Nephron (organoid): Measurements from ENCODE around the gene SGCA.

ENCODE experiments used
- H3K27ac Mint-ChIP-seq, 3 experiments: 2 replicates each; pipeline ENCODE4 v1.8.0; 2020; ENCODE audit warnings: mixed read lengths in 3 of 3, mild to moderate bottlenecking in 2 of 3, moderate library complexity in 1 of 3
- H3K27me3 Mint-ChIP-seq: 2 replicates; pipeline ENCODE4 v1.8.0; 2021; ENCODE audit warnings: low read depth, mild to moderate bottlenecking, moderate library complexity, mixed read lengths
- H3K36me3 Mint-ChIP-seq: 2 replicates; pipeline ENCODE4 v1.8.0; 2020; ENCODE audit warnings: low read depth, mixed read lengths
- H3K4me1 Mint-ChIP-seq: 2 replicates; pipeline ENCODE4 v1.8.0; 2020; ENCODE audit warnings: mixed read lengths
- H3K4me3 Mint-ChIP-seq, 3 experiments: 2 replicates each; pipeline ENCODE4 v1.8.0; 2020; ENCODE audit warnings: mild to moderate bottlenecking in 3 of 3, mixed read lengths in 3 of 3, moderate library complexity in 2 of 3
- H3K9me3 Mint-ChIP-seq: 2 replicates; pipeline ENCODE4 v1.8.0; 2020; ENCODE audit warnings: mixed read lengths
- TF ChIP-seq, protein P1 (sequence below), 3 experiments: fragments of 200-600 bp; sonication (generic); IDR thresholded peaks; one replicate each; pipeline ENCODE4 v1.5.0; 2021; ENCODE audit warnings: antibody characterized with exemption in 3 of 3; ENCODE audit not compliant: unreplicated experiment in 3 of 3

Gene SGCA

GRCh38 chr17:50147841-50148225 lies 18.0 kb upstream of the SGCA start:
- Mint-ChIP-seq H3K27me3 (peaks cover 4% of the 10 kb centered on the region), H3K4me3 (peak overlapping the region; percentile 85 to 88 (median 87)), H3K4me1 (peaks cover 36% of the 10 kb centered on the region), H3K9me3 (no peaks in the 10 kb centered on the region), H3K27ac (peak overlapping the region; percentile 42 to 73 (median 51)), H3K36me3 (peaks cover 23% of the 10 kb centered on the region)
- TF ChIP-seq, protein P1, sequence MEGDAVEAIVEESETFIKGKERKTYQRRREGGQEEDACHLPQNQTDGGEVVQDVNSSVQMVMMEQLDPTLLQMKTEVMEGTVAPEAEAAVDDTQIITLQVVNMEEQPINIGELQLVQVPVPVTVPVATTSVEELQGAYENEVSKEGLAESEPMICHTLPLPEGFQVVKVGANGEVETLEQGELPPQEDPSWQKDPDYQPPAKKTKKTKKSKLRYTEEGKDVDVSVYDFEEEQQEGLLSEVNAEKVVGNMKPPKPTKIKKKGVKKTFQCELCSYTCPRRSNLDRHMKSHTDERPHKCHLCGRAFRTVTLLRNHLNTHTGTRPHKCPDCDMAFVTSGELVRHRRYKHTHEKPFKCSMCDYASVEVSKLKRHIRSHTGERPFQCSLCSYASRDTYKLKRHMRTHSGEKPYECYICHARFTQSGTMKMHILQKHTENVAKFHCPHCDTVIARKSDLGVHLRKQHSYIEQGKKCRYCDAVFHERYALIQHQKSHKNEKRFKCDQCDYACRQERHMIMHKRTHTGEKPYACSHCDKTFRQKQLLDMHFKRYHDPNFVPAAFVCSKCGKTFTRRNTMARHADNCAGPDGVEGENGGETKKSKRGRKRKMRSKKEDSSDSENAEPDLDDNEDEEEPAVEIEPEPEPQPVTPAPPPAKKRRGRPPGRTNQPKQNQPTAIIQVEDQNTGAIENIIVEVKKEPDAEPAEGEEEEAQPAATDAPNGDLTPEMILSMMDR (IDR thresholded peaks at IDR 0.05; ENCODE audit: unreplicated experiment in 3 of 3): no peak

DNA sequence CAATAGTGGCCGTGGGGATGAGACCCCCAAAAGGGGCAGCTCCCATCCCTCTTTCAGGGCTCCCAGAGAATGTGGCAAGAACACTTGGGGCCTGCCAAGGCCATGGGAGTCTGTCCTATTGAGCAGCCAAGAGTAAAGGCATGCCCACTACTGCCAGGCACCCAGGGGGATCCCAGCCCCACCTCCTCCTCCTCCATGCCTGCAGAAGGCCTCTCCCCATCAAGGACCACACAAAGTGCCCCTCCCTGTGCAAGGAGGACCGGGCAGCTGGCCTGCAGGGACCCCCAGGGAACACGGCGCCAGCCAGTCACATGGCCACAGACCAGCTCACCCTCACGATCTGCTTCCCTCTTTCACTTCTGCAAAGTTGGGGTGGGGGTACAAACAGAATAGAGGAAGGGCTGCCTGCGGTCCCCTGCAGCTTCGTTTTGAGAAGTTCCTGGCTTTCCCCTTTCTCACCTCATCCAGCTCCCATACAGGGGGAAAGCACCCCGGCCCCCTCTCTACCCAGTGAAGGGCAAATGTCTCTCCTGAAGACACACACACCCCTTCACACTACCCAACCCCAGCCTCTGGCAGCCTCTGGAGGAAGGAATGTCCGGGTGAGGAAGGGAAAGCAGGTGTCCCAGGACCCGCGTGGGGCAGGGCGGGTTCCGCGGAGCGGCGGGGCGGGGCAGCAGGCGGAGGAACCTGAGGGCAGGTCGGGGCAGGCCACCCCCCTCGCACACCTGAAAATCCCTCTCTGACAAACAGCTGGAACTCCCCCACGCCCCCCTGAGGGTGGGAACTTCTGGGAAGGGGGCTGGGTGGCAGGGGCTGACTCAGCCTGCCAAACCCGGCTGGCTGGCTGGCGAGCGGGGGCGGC lies 17.3 kb upstream of the SGCA start:
- Mint-ChIP-seq H3K4me3 (peak overlapping the region; percentile 85 to 88 (median 87)), H3K27ac (peak overlapping the region; percentile 51 to 74 (median 60)), H3K4me1 (peaks cover 36% of the 10 kb centered on the region), H3K27me3 (peaks cover 4% of the 10 kb centered on the region), H3K36me3 (peaks cover 17% of the 10 kb centered on the region), H3K9me3 (no peaks in the 10 kb centered on the region)
- TF ChIP-seq, protein P1 (IDR thresholded peaks at IDR 0.05; ENCODE audit: unreplicated experiment in 3 of 3): no peak

DNA sequence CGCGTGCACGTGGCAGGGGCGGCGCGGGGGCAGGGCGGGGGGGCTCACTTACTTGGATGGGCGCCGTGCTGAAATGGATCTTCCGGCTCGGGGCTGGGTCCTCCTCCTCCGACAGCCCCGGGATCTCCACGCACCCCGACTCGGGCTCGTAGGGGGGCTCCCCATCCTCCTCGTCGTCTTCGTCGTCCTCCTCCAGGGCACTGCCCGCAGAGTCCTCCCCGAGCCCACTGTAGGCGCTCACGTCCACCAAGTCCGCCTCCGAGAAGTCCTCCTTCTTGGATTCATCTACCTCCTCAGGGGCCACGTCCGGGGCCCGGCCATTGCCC lies 16.8 kb upstream of the SGCA start:
- Mint-ChIP-seq H3K36me3 (peaks cover 14% of the 10 kb centered on the region), H3K4me1 (peaks cover 36% of the 10 kb centered on the region), H3K27ac (no peak overlapping the region), H3K27me3 (peaks cover 4% of the 10 kb centered on the region), H3K4me3 (peak overlapping the region; percentile 88 to 90 (median 89)), H3K9me3 (no peaks in the 10 kb centered on the region)
- TF ChIP-seq, protein P1 (IDR thresholded peaks at IDR 0.05; ENCODE audit: unreplicated experiment in 3 of 3): no peak

- H3K4me3 Mint-ChIP-seq: peak overlapping the region; percentile 88 to 90 (median 89)
- no peaks in the 10 kb centered on the region for H3K9me3 Mint-ChIP-seq
- H3K27me3 Mint-ChIP-seq: peaks cover 4% of the 10 kb centered on the region
- TF ChIP-seq, protein P1 (IDR thresholded peaks at IDR 0.05; ENCODE audit: unreplicated experiment in 3 of 3): peak in 1 of 3 experiments; percentile 6
- H3K36me3 Mint-ChIP-seq: peaks cover 7% of the 10 kb centered on the region
- peaks cover 36% of the 10 kb centered on the region for H3K4me1 Mint-ChIP-seq
- no peak overlapping the region for H3K27ac Mint-ChIP-seq
These were observed 16.1 kb upstream of the SGCA start for GRCh38 chr17:50149417-50150353.

GRCh38 chr17:50150354-50151040 lies 15.3 kb upstream of the SGCA start, which contains the start of gene PPP1R9B:
Gene PPP1R9B, minus strand, starts transcription at chr17:50150677. Its CDS starts 164 bp downstream, at chr17:50150513.
- Mint-ChIP-seq H3K4me1 (peaks cover 41% of the 10 kb centered on the region), H3K4me3 (peak within 1 kb of the TSS; percentile 92 to 99 (median 94)), H3K27ac (peak within 1 kb of the TSS; percentile 96 to 99 (median 99)), H3K36me3 (peaks cover 7% of the 10 kb centered on the region), H3K9me3 (no peaks in the 10 kb centered on the region), H3K27me3 (peaks cover 4% of the 10 kb centered on the region)
- TF ChIP-seq, protein P1 (IDR thresholded peaks at IDR 0.05; ENCODE audit: unreplicated experiment in 3 of 3): no peak
